ENCODE results near the gene HOPX. TPM values are rescaled to one million over a fixed set of nuclear protein-coding genes. Genes with fewer than 3 reads are reported as not detected.

Gene HOPX
- total RNA-seq, 1 donor from 2014 or later: 3.3 TPM

DNA sequence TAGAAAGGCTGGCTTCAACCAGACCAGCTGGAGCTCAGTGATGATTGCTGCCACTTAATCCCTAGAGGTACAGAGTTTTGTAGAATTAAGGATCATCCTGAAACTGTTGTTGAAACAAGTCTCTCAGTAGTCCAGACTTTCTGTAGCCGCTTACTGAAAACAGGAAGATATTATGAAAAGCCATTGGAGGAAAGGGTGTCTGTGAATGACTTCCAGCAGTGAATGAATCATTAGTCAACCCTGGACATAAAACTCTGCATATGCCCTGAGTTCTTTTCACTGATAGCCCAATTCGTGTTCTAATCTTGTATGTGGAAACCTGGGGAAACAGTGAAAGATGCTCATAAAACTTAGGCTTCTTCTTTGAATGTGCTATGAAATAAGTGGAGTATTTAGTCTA, 14.8 kb downstream of the HOPX start:
- no peaks in the 10 kb centered on the region for H3K36me3 Mint-ChIP-seq
- no peak overlapping the region for H3K27ac Mint-ChIP-seq
- peaks cover 10% of the 10 kb centered on the region for H3K9me3 Mint-ChIP-seq
- TF ChIP-seq, protein P1, sequence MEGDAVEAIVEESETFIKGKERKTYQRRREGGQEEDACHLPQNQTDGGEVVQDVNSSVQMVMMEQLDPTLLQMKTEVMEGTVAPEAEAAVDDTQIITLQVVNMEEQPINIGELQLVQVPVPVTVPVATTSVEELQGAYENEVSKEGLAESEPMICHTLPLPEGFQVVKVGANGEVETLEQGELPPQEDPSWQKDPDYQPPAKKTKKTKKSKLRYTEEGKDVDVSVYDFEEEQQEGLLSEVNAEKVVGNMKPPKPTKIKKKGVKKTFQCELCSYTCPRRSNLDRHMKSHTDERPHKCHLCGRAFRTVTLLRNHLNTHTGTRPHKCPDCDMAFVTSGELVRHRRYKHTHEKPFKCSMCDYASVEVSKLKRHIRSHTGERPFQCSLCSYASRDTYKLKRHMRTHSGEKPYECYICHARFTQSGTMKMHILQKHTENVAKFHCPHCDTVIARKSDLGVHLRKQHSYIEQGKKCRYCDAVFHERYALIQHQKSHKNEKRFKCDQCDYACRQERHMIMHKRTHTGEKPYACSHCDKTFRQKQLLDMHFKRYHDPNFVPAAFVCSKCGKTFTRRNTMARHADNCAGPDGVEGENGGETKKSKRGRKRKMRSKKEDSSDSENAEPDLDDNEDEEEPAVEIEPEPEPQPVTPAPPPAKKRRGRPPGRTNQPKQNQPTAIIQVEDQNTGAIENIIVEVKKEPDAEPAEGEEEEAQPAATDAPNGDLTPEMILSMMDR (IDR thresholded peaks at IDR 0.05; ENCODE audit: unreplicated experiment): no peak
- peaks cover 57% of the 10 kb centered on the region for H3K27me3 Mint-ChIP-seq (ENCODE audit: low read depth)
- H3K4me3 Mint-ChIP-seq: no peak overlapping the region
- no peak for DNase-seq (ENCODE audit: low spot score in 2 of 2, unreplicated experiment in 2 of 2)
- H3K4me1 Mint-ChIP-seq: no peaks in the 10 kb centered on the region

DNA sequence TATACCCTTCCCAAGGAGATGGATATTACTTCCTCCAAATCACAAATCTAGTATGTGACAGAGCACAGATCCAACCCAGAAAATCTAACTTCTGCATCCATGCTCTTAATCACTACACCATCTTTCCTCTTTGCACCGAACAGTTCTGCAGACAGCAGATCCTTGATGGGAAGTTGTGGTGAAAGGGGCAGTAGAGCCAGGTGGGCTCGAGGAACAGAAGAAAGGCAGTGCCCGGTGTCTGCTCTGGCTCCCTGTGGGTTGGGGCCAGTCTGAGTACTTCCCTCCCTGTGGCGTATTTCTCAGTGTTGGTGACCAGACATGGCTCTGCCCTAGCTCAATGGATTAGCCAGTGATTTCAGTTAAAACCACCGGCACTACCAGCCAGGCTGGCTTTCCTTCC, 15.3 kb downstream of the HOPX start:
- H3K4me3 Mint-ChIP-seq: no peak overlapping the region

DNA sequence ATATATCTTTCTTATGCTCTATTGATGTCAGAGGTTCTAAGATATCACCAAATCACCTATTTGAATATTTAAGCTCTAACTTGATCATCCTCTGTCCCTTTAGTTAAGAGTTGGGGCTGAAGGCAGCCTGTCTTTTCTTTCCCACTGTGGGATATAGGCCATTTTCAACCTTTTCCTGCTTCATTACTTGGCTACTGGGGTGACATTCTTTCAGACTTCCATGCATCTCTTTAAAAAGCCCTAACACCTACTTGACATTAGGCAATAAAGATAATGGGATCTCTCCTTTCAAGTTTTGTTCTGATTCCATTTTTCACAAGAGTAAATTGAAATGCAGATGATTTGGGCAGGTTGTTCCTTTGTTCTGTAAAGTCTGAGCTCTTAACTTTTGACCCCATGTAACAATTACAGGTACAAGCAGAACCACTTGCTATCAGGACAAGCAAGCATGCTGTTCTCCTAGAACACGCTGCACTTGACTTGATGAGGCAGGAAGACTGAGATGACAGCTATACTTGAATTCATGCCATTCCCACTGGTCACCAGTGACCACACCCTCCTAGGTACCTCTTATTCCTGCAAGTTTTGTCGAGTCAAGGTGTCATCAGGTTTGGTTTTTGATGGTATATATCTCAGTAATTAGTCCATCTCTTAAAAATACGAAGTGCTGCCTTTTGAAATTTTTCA, 18.2 kb downstream of the HOPX start:
- peaks cover 13% of the 10 kb centered on the region for H3K4me1 Mint-ChIP-seq
- peaks cover 83% of the 10 kb centered on the region for H3K27me3 Mint-ChIP-seq (ENCODE audit: low read depth)
- H3K4me3 Mint-ChIP-seq: no peak overlapping the region
- TF ChIP-seq, protein P1 (IDR thresholded peaks at IDR 0.05; ENCODE audit: unreplicated experiment): no peak
- DNase-seq (ENCODE audit: low spot score in 2 of 2, unreplicated experiment in 2 of 2): no peak
- H3K9me3 Mint-ChIP-seq: no peaks in the 10 kb centered on the region
- H3K36me3 Mint-ChIP-seq: no peaks in the 10 kb centered on the region
- H3K27ac Mint-ChIP-seq: no peak overlapping the region

More for the DNA sequence above, 15.3 kb downstream of the HOPX start:
- no peak overlapping the region for H3K27ac Mint-ChIP-seq
- H3K4me1 Mint-ChIP-seq: no peaks in the 10 kb centered on the region
- TF ChIP-seq, protein P1 (IDR thresholded peaks at IDR 0.05; ENCODE audit: unreplicated experiment): no peak
- no peak for DNase-seq (ENCODE audit: low spot score in 2 of 2, unreplicated experiment in 2 of 2)
- H3K27me3 Mint-ChIP-seq (ENCODE audit: low read depth): peaks cover 60% of the 10 kb centered on the region
- H3K9me3 Mint-ChIP-seq: peaks cover 10% of the 10 kb centered on the region
- H3K36me3 Mint-ChIP-seq: no peaks in the 10 kb centered on the region

GRCh38 chr4:56659946-56660345, 21.1 kb downstream of the HOPX start:
- Mint-ChIP-seq H3K27me3 (ENCODE audit: low read depth) (peaks cover 86% of the 10 kb centered on the region), H3K4me3 (no peak overlapping the region), H3K27ac (no peak overlapping the region), H3K9me3 (no peaks in the 10 kb centered on the region), H3K4me1 (peaks cover 24% of the 10 kb centered on the region), H3K36me3 (no peaks in the 10 kb centered on the region)
- TF ChIP-seq, protein P1 (IDR thresholded peaks at IDR 0.05; ENCODE audit: unreplicated experiment): no peak
- no peak for DNase-seq (ENCODE audit: low spot score in 2 of 2, unreplicated experiment in 2 of 2)

DNA sequence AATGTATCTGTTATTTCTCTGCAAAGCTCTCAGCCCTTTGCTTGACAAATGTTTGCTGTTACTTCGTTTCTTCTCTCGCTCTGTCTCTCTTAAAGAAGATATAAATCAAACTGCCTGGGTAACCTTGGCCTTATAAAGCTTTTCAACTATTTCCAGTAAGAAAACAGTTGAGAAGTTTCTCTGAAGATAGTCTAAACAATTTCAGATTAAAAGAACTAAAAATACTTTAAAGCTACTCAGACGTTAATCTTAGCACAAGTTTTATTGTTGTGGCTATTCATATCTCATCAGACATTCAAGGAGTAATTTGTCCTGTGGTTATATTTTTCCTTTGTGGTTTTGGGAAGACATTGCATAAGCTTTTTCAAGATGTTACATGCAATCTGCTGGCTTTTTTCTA, 22.6 kb downstream of the HOPX start:
- peaks cover 86% of the 10 kb centered on the region for H3K27me3 Mint-ChIP-seq (ENCODE audit: low read depth)
- TF ChIP-seq, protein P1 (IDR thresholded peaks at IDR 0.05; ENCODE audit: unreplicated experiment): no peak
- no peak for DNase-seq (ENCODE audit: low spot score in 2 of 2, unreplicated experiment in 2 of 2)
- no peak overlapping the region for H3K27ac Mint-ChIP-seq
- H3K4me3 Mint-ChIP-seq: no peak overlapping the region
- no peaks in the 10 kb centered on the region for H3K9me3 Mint-ChIP-seq
- H3K36me3 Mint-ChIP-seq: no peaks in the 10 kb centered on the region
- peaks cover 33% of the 10 kb centered on the region for H3K4me1 Mint-ChIP-seq

Data from mesothelial cell of epicardium (in vitro differentiated cells).